ENCODE results near the gene TMEM134. TPM values are rescaled to one million over a fixed set of nuclear protein-coding genes. Genes with fewer than 3 reads are reported as not detected.
A peak's percentile ranks its signal among the peaks of the same experiment; 100 is the strongest.

The TMEM134 gene
- total and polyA plus RNA-seq, 4 donors: 10.2 to 86.9 (median 63.5) TPM

- Histone ChIP-seq H3K4me3 (ENCODE audit: low read depth in 1 of 3, low read length in 3 of 3) (peak overlapping the region; percentile 68 to 100 (median 91)), H3K9ac (ENCODE audit: low read depth in 1 of 2, low read length in 2 of 2) (peak overlapping the region; percentile 90 to 100), H3K27me3 (ENCODE audit: control insufficient read depth in 4 of 4, insufficient read depth in 4 of 4, low read length in 3 of 4) (no peaks in the 10 kb centered on the region), H3K27ac (ENCODE audit: low read depth in 1 of 2, low read length in 2 of 2) (peak overlapping the region; percentile 80 to 94), H3K9me3 (ENCODE audit: control insufficient read depth in 4 of 4, low read length in 3 of 4) (no peaks in the 10 kb centered on the region), H3K4me1 (ENCODE audit: control insufficient read depth in 4 of 4, insufficient read depth in 4 of 4, low read length in 3 of 4) (peaks cover 3 to 19% (median 12%) of the 10 kb centered on the region in 4 donors), H3K36me3 (ENCODE audit: control insufficient read depth in 4 of 4, insufficient read depth in 3 of 4, low read depth in 1 of 4, low read length in 3 of 4) (peaks cover 3 to 26% (median 7%) of the 10 kb centered on the region in 4 donors)
- WGBS: 44% methylated on average over 12 of the region's 12 CpGs
- TF ChIP-seq TAF1 (conservative IDR thresholded peaks at IDR 0.05): no peak
- no peak for TF ChIP-seq JUND (IDR thresholded peaks at IDR 0.05)
- no peak for TF ChIP-seq SP1 (IDR thresholded peaks at IDR 0.05)
- no peak for TF ChIP-seq NR2F2 (IDR thresholded peaks at IDR 0.05)
- TF ChIP-seq HNF4G (IDR thresholded peaks at IDR 0.05): no peak
- no peak for TF ChIP-seq EGR1 (IDR thresholded peaks at IDR 0.05; ENCODE audit: low read depth in 2 of 2)
- TF ChIP-seq HNF4A (conservative IDR thresholded peaks at IDR 0.05): no peak
- TF ChIP-seq, protein P1, sequence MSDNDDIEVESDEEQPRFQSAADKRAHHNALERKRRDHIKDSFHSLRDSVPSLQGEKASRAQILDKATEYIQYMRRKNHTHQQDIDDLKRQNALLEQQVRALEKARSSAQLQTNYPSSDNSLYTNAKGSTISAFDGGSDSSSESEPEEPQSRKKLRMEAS (IDR thresholded peaks at IDR 0.05): no peak
- no peak for TF ChIP-seq RAD21 (IDR thresholded peaks at IDR 0.05)
- no peak for TF ChIP-seq CTCF (IDR thresholded peaks at IDR 0.05; ENCODE audit: low read depth, low read length, missing input control)
- TF ChIP-seq FOXA1 (IDR thresholded peaks at IDR 0.05): no peak
- no peak for TF ChIP-seq GABPA (IDR thresholded peaks at IDR 0.05 in 1 of 2, conservative IDR thresholded peaks at IDR 0.05 in 1 of 2)
- no peak for DNase-seq (ENCODE audit: low spot score)
These were observed 39.9 kb downstream of the TMEM134 start for GRCh38 chr11:67429038-67429668.

DNA sequence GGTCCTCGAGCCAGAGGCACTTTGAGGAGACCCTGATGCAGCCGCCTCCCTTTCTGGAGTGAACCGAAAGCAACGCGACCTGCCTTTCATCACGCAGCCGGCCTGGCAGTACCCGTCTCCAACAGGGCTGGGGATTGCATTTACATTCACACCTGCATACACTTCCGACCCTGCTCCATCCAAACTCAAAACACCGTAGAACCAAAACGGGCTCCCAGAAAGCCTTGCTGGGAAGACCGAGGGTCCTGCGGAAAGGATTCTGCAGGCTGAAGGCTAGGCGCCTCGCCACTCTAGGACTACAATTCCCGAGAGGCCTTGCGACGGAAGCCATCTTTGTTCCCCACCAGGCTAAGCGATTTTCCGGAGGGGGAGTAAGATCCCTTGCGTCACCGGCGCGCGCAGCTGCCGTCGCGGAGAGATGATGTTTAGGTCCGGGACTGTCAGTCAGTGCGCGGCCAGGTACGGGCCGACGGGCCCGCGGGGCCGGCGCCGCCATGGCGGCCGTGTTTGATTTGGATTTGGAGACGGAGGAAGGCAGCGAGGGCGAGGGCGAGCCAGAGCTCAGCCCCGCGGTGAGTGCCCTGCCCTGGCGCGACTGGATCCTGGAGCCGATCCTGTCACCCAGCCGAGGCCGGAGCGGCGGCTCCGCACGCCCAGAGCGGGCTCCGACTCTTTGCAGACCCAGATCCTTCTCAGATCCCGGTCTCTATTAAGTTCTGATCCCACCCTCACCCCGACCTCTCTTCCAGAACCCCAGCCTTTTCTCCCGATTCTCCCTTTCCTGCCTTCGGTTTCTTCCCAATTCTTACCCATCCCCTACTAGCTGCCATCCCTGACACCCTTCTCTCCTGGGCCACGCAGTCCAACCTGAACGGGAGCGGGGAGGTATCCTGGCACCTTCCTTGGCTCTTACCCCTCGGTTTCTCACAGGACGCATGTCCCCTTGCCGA lies 40.7 kb downstream of the TMEM134 start, which contains the start of gene RPS6KB2:
RPS6KB2 (plus strand) TSS at position 443 of the 950 bp plus-strand sequence; CDS start at position 495, 52 bp downstream.
- Histone ChIP-seq H3K4me3 (ENCODE audit: low read depth in 1 of 3, low read length in 3 of 3) (peak within 1 kb of the TSS; percentile 68 to 100 (median 91)), H3K36me3 (ENCODE audit: control insufficient read depth in 4 of 4, insufficient read depth in 3 of 4, low read depth in 1 of 4, low read length in 3 of 4) (peaks cover 1 to 18% (median 3%) of the 10 kb centered on the region in 4 donors), H3K4me1 (ENCODE audit: control insufficient read depth in 4 of 4, insufficient read depth in 4 of 4, low read length in 3 of 4) (peaks cover 3 to 19% (median 12%) of the 10 kb centered on the region in 4 donors), H3K27me3 (ENCODE audit: control insufficient read depth in 4 of 4, insufficient read depth in 4 of 4, low read length in 3 of 4) (no peaks in the 10 kb centered on the region), H3K9ac (ENCODE audit: low read depth in 1 of 2, low read length in 2 of 2) (peak within 1 kb of the TSS; percentile 90 to 100), H3K9me3 (ENCODE audit: control insufficient read depth in 4 of 4, low read length in 3 of 4) (no peaks in the 10 kb centered on the region), H3K27ac (ENCODE audit: low read depth in 1 of 2, low read length in 2 of 2) (peak within 1 kb of the TSS; percentile 80 to 94)
- WGBS: under 1% methylated on average over 68 of the region's 68 CpGs
- peak; percentile 100 for DNase-seq (ENCODE audit: low spot score)
- no peak for TF ChIP-seq NR2F2 (IDR thresholded peaks at IDR 0.05)
- TF ChIP-seq FOXA2 (IDR thresholded peaks at IDR 0.05): peak; percentile 37
- peak; percentile 61 for TF ChIP-seq SP1 (IDR thresholded peaks at IDR 0.05)
- no peak for TF ChIP-seq RXRA (IDR thresholded peaks at IDR 0.05)
- no peak for TF ChIP-seq HNF4G (IDR thresholded peaks at IDR 0.05)
- TF ChIP-seq TAF1 (conservative IDR thresholded peaks at IDR 0.05): no peak
- peak in 1 of 2 donors; percentile 67 for TF ChIP-seq JUND (IDR thresholded peaks at IDR 0.05)
- no peak for TF ChIP-seq CTCF (IDR thresholded peaks at IDR 0.05; ENCODE audit: low read depth, low read length, missing input control)
- TF ChIP-seq, protein P1 (IDR thresholded peaks at IDR 0.05): no peak
- peak; percentile 99 for TF ChIP-seq YY1 (IDR thresholded peaks at IDR 0.05)
- TF ChIP-seq HNF4A (conservative IDR thresholded peaks at IDR 0.05): peak in 1 of 2 donors; percentile 7
- TF ChIP-seq REST (IDR thresholded peaks at IDR 0.05): peak; percentile 73
- TF ChIP-seq EGR1 (IDR thresholded peaks at IDR 0.05; ENCODE audit: low read depth in 2 of 2): peak; percentile 36 to 74
- no peak for TF ChIP-seq FOXA1 (IDR thresholded peaks at IDR 0.05)
- TF ChIP-seq, protein P2, sequence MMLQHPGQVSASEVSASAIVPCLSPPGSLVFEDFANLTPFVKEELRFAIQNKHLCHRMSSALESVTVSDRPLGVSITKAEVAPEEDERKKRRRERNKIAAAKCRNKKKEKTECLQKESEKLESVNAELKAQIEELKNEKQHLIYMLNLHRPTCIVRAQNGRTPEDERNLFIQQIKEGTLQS (IDR thresholded peaks at IDR 0.05): peak; percentile 91
- peak in 1 of 2 donors; percentile 31 for TF ChIP-seq RAD21 (IDR thresholded peaks at IDR 0.05)
- TF ChIP-seq GABPA (IDR thresholded peaks at IDR 0.05 in 1 of 2, conservative IDR thresholded peaks at IDR 0.05 in 1 of 2): peak in 1 of 2 donors; percentile 89
